Ecto neural progenitor cell (in vitro differentiated cells): ENCODE data around the gene SUN3.
"Not testable (repeated sequence)": the region's sequence is repeated elsewhere in the genome, so short reads cannot be mapped to it uniquely, and the experiment has no call there.

Experiments used
- DNase-seq: peaks from one replicate; pipeline ENCODE4 v3.0.0-alpha.2; 2018; ENCODE audit warnings: low spot score

SUN3 gene

GRCh38 chr7:47944536-47945260, 84.2 kb downstream of the SUN3 start:
- DNase-seq, result peak; percentile 20

- DNase-seq, result no peak
Observed at GRCh38 chr7:47943676-47944474, 85.0 kb downstream of the SUN3 start.

GRCh38 chr7:47942651-47943050, 86.3 kb downstream of the SUN3 start:
- DNase-seq, result not testable (repeated sequence)

- no peak for DNase-seq
Observed at GRCh38 chr7:47942132-47942531, 86.8 kb downstream of the SUN3 start.

GRCh38 chr7:47941136-47941844, 87.6 kb downstream of the SUN3 start:
- DNase-seq, result no peak

- DNase-seq, result no peak
Observed at GRCh38 chr7:47940088-47941013, 88.6 kb downstream of the SUN3 start.

- DNase-seq, result no peak
Observed at GRCh38 chr7:47939425-47940036, 89.4 kb downstream of the SUN3 start.

- DNase-seq, result no peak
Observed at GRCh38 chr7:47938574-47939165, 90.2 kb downstream of the SUN3 start.

- DNase-seq, result no peak
Observed at GRCh38 chr7:47937711-47938573, 91.0 kb downstream of the SUN3 start.
